RWPE1 (cell line): ENCODE data around the gene GPR78.
"Not testable (repeated sequence)": the region's sequence is repeated elsewhere in the genome, so short reads cannot be mapped to it uniquely, and the experiment has no call there.

ENCODE experiments used
- CTCF ChIA-PET: fragments of 350-600 bp; sonication (Branson Sonifier 250); formaldehyde crosslinking; extraction: SDS; loops from one replicate; lab custom pipeline; 2021; lab: Yijun Ruan, JAX
- POLR2A ChIA-PET: fragments of 400-600 bp; formaldehyde crosslinking; extraction: SDS; loops from one replicate; lab custom pipeline; 2020; ENCODE audit warnings: antibody characterized with exemption; ENCODE audit not compliant: low non-redundant PET; lab: Yijun Ruan, JAX
- DNase-seq: peaks from one replicate; pipeline ENCODE4 v3.0.0; 2012; ENCODE audit warnings: low spot score
- H3K27ac ChIP-seq: fragments of 450-650 bp; 2 replicates; pipeline ENCODE4 v1.5.1; 2017

The GPR78 gene

GRCh38 chr4:8630240-8630905 is 50.2 kb downstream of the GPR78 start:
- H3K27ac ChIP-seq, DNase-seq, CTCF ChIA-PET, POLR2A ChIA-PET: not testable (repeated sequence)

- DNase-seq, POLR2A ChIA-PET, CTCF ChIA-PET, H3K27ac ChIP-seq: not testable (repeated sequence)
Observed at GRCh38 chr4:8631896-8632295, 51.7 kb downstream of the GPR78 start.

- DNase-seq, POLR2A ChIA-PET, H3K27ac ChIP-seq, CTCF ChIA-PET: not testable (repeated sequence)
Observed at GRCh38 chr4:8634773-8635172, 54.6 kb downstream of the GPR78 start.

GRCh38 chr4:8635897-8636554 is 55.8 kb downstream of the GPR78 start:
- CTCF ChIA-PET, DNase-seq: not testable (repeated sequence)

More at GRCh38 chr4:8635897-8636554, 55.8 kb downstream of the GPR78 start:
- POLR2A ChIA-PET, H3K27ac ChIP-seq: not testable (repeated sequence)
